ENCODE data around the gene PLCXD3.
"Not testable (repeated sequence)": the region's sequence is repeated elsewhere in the genome, so short reads cannot be mapped to it uniquely, and the experiment has no call there.

Gene PLCXD3

GRCh38 chr5:41338136-41338675 is 172.2 kb downstream of the PLCXD3 start:
- no peak for DNase-seq

DNA sequence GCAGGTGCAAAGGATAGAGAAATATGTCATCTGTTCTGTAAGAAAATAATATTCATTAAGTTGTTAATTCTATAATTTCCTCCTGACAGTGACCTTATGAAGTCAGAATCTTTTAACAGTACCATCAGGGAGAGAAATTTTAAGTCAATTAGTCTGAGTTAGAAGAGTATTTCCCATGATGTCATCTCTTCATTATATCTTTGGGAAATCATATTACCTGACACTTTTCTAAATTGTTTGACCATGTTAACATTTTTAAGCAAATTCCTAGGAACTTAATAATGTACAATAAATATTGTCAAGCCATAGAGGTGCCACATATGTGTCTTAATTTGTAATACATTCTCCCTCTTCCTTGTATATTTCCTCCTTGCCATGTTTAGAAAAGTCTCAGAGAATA is 172.7 kb downstream of the PLCXD3 start:
- no peak for DNase-seq

GRCh38 chr5:41337216-41337615 is 173.2 kb downstream of the PLCXD3 start:
- no peak for DNase-seq

GRCh38 chr5:41336471-41336870 is 173.9 kb downstream of the PLCXD3 start:
- DNase-seq = no peak

- no peak for DNase-seq
Measured at GRCh38 chr5:41335596-41336181, 174.7 kb downstream of the PLCXD3 start.

DNA sequence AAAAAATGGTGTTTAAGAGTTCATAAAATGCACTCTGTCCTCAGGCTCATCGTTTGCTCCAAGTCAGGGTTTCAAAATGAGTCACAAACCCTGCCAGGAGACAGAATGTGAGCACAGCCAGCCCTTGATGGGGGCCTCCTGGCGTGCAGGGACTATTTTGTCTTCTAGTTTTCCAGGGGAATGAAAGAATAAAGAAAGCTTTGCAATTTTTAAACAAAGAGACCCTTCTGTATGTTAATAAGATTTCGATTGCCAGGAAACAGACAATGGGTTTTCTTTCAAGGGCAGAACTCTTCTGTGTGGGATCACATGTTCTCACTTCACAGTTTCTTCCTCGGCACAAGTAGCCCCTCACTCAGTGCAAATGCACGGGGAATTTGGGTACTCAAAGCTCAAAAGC is 175.6 kb downstream of the PLCXD3 start:
- DNase-seq = no peak

- no peak for DNase-seq
Measured at GRCh38 chr5:41334221-41334620, 176.2 kb downstream of the PLCXD3 start.

- DNase-seq = no peak
Measured at GRCh38 chr5:41325074-41325473, 185.3 kb downstream of the PLCXD3 start.

- not testable (repeated sequence) for DNase-seq
Measured at GRCh38 chr5:41322826-41323225, 187.6 kb downstream of the PLCXD3 start.

GRCh38 chr5:41312478-41313060 is 197.8 kb downstream of the PLCXD3 start:
- no peak for DNase-seq

DNA sequence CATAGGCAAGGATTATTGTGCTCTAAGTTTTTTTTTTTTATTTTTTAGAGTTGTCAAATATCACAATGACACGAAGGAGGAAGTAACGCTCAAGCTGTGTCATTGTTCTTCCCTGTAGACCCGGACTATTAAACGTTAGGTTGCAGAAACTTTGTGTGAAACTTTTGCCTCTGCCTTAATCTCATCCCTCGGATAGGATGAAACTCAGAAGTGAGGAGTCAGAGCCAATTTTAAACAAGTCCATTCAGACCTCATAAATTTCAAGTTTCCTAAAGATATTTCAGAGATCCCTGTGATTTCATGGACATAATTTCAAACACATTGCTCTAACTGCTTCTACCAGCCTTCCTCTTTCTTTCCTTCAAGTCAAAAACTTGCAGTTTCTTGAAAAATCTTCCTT is 198.3 kb downstream of the PLCXD3 start:
- no peak for DNase-seq

DNA sequence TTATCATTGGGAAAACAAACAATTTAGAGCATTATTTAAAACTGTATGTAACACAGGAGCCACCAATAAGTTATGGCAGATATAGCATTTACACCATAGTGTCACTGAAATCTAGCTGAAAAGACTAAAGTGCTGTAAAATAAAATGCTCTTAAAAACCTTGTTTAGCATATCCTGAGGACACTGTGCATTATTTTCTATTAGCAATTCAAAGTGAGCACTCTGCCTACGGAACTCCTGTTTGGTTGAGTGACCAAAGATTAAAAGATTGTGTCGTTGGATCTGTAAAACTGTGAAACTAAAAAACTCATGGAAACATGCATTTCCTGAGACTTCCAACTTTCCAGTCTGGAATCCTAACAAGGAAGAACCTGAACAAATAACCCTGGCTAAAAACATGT is 201.1 kb downstream of the PLCXD3 start:
- no peak for DNase-seq

DNA sequence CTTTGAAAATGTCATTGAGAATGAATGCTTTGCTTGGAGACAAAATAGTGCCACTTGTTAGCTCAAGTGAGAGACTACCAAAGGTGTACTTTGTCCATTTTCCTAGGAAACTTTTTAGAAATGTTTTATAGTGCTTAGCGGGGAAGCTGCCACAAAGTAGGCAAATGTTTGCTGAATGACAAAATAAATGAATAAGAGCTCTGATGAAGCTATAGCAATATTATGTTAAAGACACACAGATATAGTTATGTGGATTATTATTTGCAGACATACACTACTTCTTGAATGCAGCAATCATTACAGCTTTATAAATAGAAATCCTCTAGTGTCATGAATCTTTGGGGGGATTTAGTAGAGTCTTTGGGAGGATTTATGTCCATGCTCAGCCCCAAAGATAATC is 204.4 kb downstream of the PLCXD3 start:
- DNase-seq = no peak

GRCh38 chr5:41305056-41305455 is 205.3 kb downstream of the PLCXD3 start:
- no peak for DNase-seq

- DNase-seq = no peak
Measured at GRCh38 chr5:41296066-41296465, 214.3 kb downstream of the PLCXD3 start.

GRCh38 chr5:41291323-41291722 is 219.1 kb downstream of the PLCXD3 start:
- no peak for DNase-seq

DNA sequence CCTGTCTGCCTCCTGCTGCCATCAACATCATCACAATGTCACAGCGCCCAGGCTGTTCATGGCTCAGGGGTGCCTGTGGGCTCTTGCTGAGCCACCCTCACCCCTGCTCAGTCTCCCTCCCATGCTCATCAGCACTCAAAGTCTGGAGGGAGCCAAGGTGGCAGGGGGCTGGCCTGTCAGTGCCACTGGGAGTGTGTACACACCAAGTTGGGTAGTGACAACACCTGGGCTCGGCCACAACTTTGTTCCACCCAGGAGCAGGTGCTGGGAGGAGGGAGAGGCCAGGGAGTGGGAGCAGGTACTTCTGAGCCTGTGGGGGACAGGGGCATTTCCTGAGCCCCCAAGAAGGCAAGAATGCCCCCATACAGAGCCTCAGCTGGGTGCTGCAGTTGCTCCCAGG is 219.6 kb downstream of the PLCXD3 start:
- DNase-seq = no peak

DNA sequence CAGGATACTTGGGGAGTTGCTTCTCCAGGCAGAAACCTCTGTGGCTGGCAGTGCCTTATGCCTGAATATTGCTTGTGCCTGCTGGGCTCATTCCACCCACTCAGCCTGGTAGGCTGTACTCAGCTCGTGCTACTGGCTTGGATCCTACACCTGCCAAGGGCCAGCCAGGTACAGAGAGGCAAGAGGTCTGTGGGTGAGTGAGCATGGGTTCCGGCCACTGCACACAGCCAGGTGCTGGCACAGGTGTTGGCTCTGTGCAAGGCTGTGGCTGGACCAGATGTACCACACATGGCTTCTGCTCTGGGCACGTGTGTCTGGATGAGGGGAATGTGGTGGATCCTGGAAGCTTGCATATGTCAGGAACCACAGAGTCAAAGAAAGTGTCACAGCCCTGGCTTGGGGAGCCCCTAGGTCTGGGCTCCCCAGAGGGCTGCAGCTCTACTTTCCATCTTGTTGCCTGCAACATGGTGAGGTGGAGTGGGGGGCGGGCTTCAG is 220.4 kb downstream of the PLCXD3 start:
- no peak for DNase-seq

- no peak for DNase-seq
Measured at GRCh38 chr5:41286696-41287095, 223.7 kb downstream of the PLCXD3 start.

GRCh38 chr5:41286165-41286564 is 224.2 kb downstream of the PLCXD3 start:
- DNase-seq = no peak

DNA sequence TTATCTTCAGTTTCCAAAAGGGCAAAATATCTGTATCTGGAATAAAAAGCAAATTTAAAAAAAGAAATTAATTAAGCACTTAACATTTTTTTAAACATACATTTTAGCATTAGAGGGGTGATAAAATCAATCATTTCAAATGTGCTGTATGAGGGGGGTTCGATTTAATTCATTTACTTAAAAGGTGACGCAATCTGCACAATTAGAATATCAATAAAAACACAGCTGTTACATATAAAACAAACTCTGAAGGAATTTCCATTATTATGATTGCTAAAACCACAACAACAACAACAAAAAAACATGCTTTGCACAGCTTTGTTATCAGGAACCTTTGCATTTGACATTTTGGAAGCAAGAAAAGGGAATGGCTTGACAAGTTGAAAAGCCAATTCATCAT is 225.5 kb downstream of the PLCXD3 start:
- no peak for DNase-seq

DNA sequence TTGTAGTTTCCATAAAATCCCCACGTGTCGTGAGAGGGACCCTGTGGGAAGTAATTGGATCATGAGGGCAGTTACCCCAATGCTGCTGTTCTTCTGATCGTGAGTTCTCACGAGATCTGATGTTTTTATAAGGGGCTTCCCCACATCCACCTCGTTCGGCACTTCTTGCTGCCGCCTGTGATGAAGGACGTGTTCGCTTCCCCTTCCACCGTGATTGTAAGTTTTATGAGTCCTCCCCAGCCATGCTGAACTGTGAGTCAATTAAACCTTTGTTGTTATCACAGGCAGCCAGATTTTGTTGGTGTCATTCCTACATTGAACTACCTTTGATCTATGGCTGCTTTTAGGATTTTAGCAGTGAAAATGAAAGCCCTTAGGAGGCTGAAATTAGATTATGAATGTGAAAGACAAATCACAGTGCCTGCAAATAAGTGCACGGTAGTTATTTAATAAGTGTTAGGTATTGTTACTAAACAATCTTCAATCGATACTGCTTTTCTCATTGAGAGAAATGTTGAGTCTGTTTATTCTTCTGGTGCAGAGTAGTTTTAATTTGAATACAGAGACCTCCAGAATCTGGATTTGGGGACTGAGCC is 229.1 kb downstream of the PLCXD3 start:
- DNase-seq = no peak

DNA sequence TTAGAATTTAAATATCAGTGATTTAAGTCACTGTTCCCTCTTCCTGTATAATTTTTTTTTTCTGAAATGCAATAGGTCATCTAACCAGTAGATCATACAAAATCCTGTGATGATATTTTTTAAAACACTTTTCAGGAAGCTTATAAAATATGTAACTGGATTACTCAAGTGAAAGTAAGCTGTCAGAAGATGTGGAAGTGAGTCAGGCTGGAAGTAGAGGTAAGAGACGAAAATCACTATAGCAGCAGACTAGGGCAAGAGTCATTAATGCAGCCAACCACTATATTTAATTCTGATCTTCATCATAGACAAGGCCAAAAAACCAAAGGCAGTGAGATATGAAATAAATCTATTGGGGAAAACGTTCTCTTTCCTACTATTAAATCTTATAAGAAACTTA is 231.4 kb downstream of the PLCXD3 start:
- no peak for DNase-seq

DNA sequence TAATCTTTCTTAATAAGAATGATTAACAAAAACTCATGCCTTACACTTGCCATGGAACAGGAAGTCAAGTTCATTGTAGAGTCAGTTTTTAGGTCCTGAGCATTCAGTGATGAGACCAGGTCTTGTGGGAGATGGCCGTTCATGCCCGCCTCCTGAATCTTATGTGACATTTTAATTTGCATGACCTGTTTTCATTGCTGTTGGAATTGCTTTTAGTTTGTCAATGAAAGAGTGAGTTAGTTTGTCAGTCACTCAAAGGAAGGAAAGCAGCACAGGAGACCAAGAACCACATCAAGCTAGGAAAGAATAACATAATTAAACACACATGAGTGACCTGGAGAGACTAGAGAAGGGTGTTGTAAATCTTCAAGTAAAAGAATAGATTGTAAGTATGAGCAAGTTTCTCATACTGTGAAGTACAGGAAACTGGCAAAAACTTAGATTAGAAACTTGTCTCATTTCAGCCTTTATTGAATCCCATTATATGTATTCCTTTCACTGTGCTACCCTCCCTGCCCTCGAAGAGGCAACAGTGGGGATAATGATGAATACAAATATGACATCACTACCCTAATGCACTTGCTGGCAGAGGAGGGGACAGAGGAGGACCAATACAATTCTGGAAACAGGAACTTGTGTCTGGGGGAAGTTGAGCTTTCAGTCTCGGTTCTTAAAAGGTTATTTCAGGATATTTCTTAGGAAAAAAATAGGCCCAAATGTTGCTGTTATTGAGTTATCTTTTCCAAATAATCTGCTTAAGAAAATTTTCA is 232.7 kb downstream of the PLCXD3 start:
- no peak for DNase-seq
